SK-N-SH treated with all-trans-retinoic acid at 6 μM for 48 hours (cell line): ENCODE data around the gene TMUB1.

Experiments
- ATAC-seq: fragments of 200-7000 bp; cut with Tn5 transposase; 3 replicates; pipeline ENCODE4 v1.9.1; 2020; ENCODE audit warnings: mild to moderate bottlenecking, moderate library complexity
- ARNTL ChIP-seq: fragments of 450-650 bp; formaldehyde crosslinking; IDR thresholded peaks from 2 replicates; pipeline ENCODE4 v1.5.0; 2020; ENCODE audit warnings: low read depth, mild to moderate bottlenecking, moderate library complexity, borderline replicate concordance
- CREB5 ChIP-seq: fragments of 250-450 bp; sonication (Bioruptor Pico); IDR thresholded peaks from 2 replicates; pipeline ENCODE4 v1.5.1; 2020; ENCODE audit warnings: low read depth, mild to moderate bottlenecking, moderate library complexity
- CSDC2 ChIP-seq: fragments of 250-450 bp; sonication (Bioruptor Pico); IDR thresholded peaks from 2 replicates; pipeline ENCODE4 v1.5.0; 2020; ENCODE audit warnings: mild to moderate bottlenecking, moderate library complexity
- ESRRG ChIP-seq: fragments of 250-450 bp; sonication (Bioruptor Pico); IDR thresholded peaks from 2 replicates; pipeline ENCODE4 v1.6.1; 2021; ENCODE audit warnings: mild to moderate bottlenecking
- GLIS3 ChIP-seq: fragments of 250-450 bp; sonication (Bioruptor Pico); IDR thresholded peaks from 2 replicates; pipeline ENCODE4 v1.5.0; 2020; ENCODE audit warnings: mild to moderate bottlenecking, moderate library complexity
- ISL1 ChIP-seq: fragments of 250-450 bp; sonication (Bioruptor Pico); IDR thresholded peaks from 2 replicates; pipeline ENCODE4 v2.1.2; 2022; ENCODE audit warnings: mild to moderate bottlenecking, moderate library complexity
- OSR1 ChIP-seq: fragments of 250-450 bp; sonication (Bioruptor Pico); IDR thresholded peaks from 2 replicates; pipeline ENCODE4 v1.8.0; 2022; ENCODE audit warnings: moderate library complexity, mild to moderate bottlenecking, inconsistent platforms
- PATZ1 ChIP-seq: fragments of 250-450 bp; sonication (Bioruptor Pico); IDR thresholded peaks from 2 replicates; pipeline ENCODE4 v1.8.0; 2020; ENCODE audit warnings: mild to moderate bottlenecking, moderate library complexity, borderline replicate concordance
- POU6F1 ChIP-seq: fragments of 250-450 bp; sonication (Bioruptor Pico); IDR thresholded peaks from 2 replicates; pipeline ENCODE4 v1.8.0; 2021; ENCODE audit warnings: low read depth, mild to moderate bottlenecking, moderate library complexity, borderline replicate concordance
- PPARA ChIP-seq: fragments of 250-450 bp; sonication (Bioruptor Pico); IDR thresholded peaks from 2 replicates; pipeline ENCODE4 v1.5.0; 2020; ENCODE audit warnings: mild to moderate bottlenecking, borderline replicate concordance
- RARB ChIP-seq: fragments of 250-450 bp; sonication (Bioruptor Pico); IDR thresholded peaks from 2 replicates; pipeline ENCODE4 v1.8.0; 2021; ENCODE audit warnings: mild to moderate bottlenecking, moderate library complexity
- SNAI2 ChIP-seq: fragments of 250-450 bp; sonication (Bioruptor Pico); IDR thresholded peaks from 2 replicates; pipeline ENCODE4 v1.5.0; 2020; ENCODE audit warnings: mild to moderate bottlenecking, moderate library complexity
- TCF4 ChIP-seq: fragments of 250-450 bp; sonication (Bioruptor Pico); IDR thresholded peaks from 2 replicates; pipeline ENCODE4 v1.8.0; 2021; ENCODE audit warnings: mild to moderate bottlenecking, moderate library complexity, borderline replicate concordance
- TOX ChIP-seq: fragments of 250-450 bp; sonication (Bioruptor Pico); IDR thresholded peaks from 2 replicates; pipeline ENCODE4 v1.8.0; 2021; ENCODE audit warnings: mild to moderate bottlenecking, moderate library complexity, borderline replicate concordance
- TSHZ2 ChIP-seq: fragments of 250-450 bp; sonication (Bioruptor Pico); IDR thresholded peaks from 2 replicates; pipeline ENCODE4 v1.5.0; 2020; ENCODE audit warnings: mild to moderate bottlenecking, moderate library complexity
- ZC3H10 ChIP-seq: fragments of 250-450 bp; sonication (Bioruptor Pico); IDR thresholded peaks from 2 replicates; pipeline ENCODE4 v1.5.1; 2021; ENCODE audit warnings: mild to moderate bottlenecking, moderate library complexity
- ZFP3 ChIP-seq: fragments of 250-450 bp; sonication (Bioruptor Pico); IDR thresholded peaks from 2 replicates; pipeline ENCODE4 v1.5.0; 2020; ENCODE audit warnings: mild to moderate bottlenecking, moderate library complexity
- ZFP30 ChIP-seq: fragments of 450-650 bp; formaldehyde crosslinking; IDR thresholded peaks from 2 replicates; pipeline ENCODE4 v1.5.0; 2022; ENCODE audit warnings: mild to moderate bottlenecking, moderate library complexity
- ZNF565 ChIP-seq: fragments of 450-650 bp; formaldehyde crosslinking; conservative IDR thresholded peaks from 2 replicates; pipeline ENCODE4 v1.5.0; 2020; ENCODE audit warnings: low read depth, mild to moderate bottlenecking, moderate library complexity
- ZNF70 ChIP-seq: fragments of 450-650 bp; formaldehyde crosslinking; IDR thresholded peaks from 2 replicates; pipeline ENCODE4 v1.5.0; 2020; ENCODE audit warnings: mild to moderate bottlenecking, moderate library complexity
- ZNF8 ChIP-seq: fragments of 450-650 bp; formaldehyde crosslinking; IDR thresholded peaks from 2 replicates; pipeline ENCODE4 v1.5.0; 2020; ENCODE audit warnings: mild to moderate bottlenecking, moderate library complexity

Gene TMUB1

GRCh38 chr7:151053096-151053495, 30.2 kb downstream of the TMUB1 start:
- ATAC-seq, result no peak
- TF ChIP-seq OSR1 (CRISPR knock-in tag), result no peak
- no peak for TF ChIP-seq TSHZ2 (CRISPR knock-in tag)
- TF ChIP-seq GLIS3, result no peak
- no peak for TF ChIP-seq ZNF565
- no peak for TF ChIP-seq ZC3H10 (CRISPR knock-in tag)
- no peak for TF ChIP-seq PATZ1 (CRISPR knock-in tag)
- no peak for TF ChIP-seq ARNTL (CRISPR knock-in tag)
- TF ChIP-seq CSDC2 (CRISPR knock-in tag), result no peak
- TF ChIP-seq PPARA, result no peak
- no peak for TF ChIP-seq RARB (CRISPR knock-in tag)
- TF ChIP-seq TCF4, result no peak
- TF ChIP-seq CREB5 (CRISPR knock-in tag), result no peak
- TF ChIP-seq ISL1 (CRISPR knock-in tag), result no peak
- TF ChIP-seq ZFP30, result no peak
- no peak for TF ChIP-seq ZNF8 (CRISPR knock-in tag)
- no peak for TF ChIP-seq SNAI2 (CRISPR knock-in tag)
- no peak for TF ChIP-seq ZFP3
- no peak for TF ChIP-seq POU6F1 (CRISPR knock-in tag)
- no peak for TF ChIP-seq ESRRG (CRISPR knock-in tag)

- TF ChIP-seq ISL1 (CRISPR knock-in tag) (no peak), ZFP30 (no peak), PPARA (no peak), RARB (CRISPR knock-in tag) (no peak), ZNF8 (CRISPR knock-in tag) (no peak), TCF4 (no peak), PATZ1 (CRISPR knock-in tag) (no peak), ZFP3 (no peak), TOX (CRISPR knock-in tag) (no peak), ZNF70 (CRISPR knock-in tag) (no peak), CSDC2 (CRISPR knock-in tag) (no peak), TSHZ2 (CRISPR knock-in tag) (no peak), ZC3H10 (CRISPR knock-in tag) (no peak)
- no peak for ATAC-seq
These were observed 32.2 kb downstream of the TMUB1 start for GRCh38 chr7:151051108-151051507.
